GM20000 (cell line): ENCODE measurements around the gene NCOA7.

Experiments used
- DNase-seq: peaks from one replicate; pipeline ENCODE4 v3.0.0; 2012; ENCODE audit warnings: low spot score
- CTCF ChIP-seq: IDR thresholded peaks from 2 replicates; pipeline ENCODE4 v1.5.1; 2012; ENCODE audit warnings: mild to moderate bottlenecking, control low read depth; ENCODE audit errors: extremely low read depth, missing control alignments

The NCOA7 gene

DNA sequence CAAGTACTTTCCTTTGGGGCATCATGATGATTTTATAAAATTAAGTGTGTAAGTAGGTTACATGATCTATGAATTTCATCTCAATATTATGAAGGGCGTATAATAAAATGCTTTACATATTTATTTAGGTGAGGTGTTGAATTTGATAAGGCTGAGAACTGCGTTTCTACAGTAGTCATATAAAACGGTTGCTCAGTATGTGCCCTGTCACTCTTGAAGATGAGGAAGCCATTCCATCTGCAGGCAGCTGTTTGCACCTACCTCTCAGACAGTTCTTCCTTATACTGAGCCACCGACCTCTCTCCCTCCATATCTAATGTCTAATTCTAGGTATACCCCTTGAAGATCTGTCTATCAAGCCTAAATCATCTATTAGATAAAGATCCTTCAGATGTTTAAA lies 16.1 kb downstream of the NCOA7 start:
- DNase-seq = no peak
- no peak for TF ChIP-seq CTCF

DNA sequence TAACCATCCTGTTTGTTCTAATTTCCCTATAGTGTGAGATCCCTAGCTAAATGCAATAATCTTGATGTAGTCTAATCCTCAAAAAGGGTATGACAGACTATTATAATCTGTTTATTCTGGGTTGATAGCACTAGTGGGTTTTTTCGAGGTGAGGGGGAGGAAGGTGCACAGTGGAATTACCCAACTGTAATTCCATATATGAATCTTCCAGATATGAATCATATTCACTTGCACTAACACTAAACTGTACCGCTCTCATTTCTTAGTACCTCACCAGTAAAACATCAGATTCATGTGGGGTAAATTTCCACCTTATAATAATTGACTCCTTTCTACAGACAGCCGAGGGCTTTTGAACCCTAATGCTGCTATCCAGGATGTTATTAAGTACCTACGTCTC lies 16.5 kb downstream of the NCOA7 start:
- no peak for TF ChIP-seq CTCF
- no peak for DNase-seq

- no peak for DNase-seq
- TF ChIP-seq CTCF = no peak
Observed at GRCh38 chr6:125808060-125808459, 17.3 kb downstream of the NCOA7 start.

- TF ChIP-seq CTCF = no peak
- DNase-seq = no peak
Observed at GRCh38 chr6:125808591-125808990, 17.8 kb downstream of the NCOA7 start.

- no peak for DNase-seq
Observed at GRCh38 chr6:125809570-125810170, 18.9 kb downstream of the NCOA7 start.

GRCh38 chr6:125810445-125810844 lies 19.7 kb downstream of the NCOA7 start:
- TF ChIP-seq CTCF = no peak
- DNase-seq = no peak

More at GRCh38 chr6:125809570-125810170, 18.9 kb downstream of the NCOA7 start:
- TF ChIP-seq CTCF = no peak

DNA sequence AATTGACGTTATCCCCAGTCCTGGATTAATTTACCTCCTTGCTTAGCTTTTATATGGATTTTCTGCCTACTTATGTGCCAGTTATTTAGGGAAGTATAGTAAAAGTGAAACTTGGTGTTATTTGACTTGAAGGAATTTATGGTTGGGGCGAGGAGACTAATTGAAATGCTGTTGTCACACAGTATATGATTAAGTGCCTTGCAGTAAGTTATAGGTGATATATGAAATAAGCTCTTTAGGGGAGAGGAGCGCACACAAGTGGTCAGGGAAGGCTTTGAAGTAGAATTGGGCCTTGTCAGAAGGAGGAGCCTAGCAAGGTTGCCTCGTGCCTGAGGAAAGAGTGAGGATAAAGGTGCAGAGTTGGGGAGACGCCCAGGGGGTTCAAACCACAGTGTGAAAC lies 20.5 kb downstream of the NCOA7 start:
- DNase-seq = no peak
- TF ChIP-seq CTCF = no peak
